DMS79 (cell line): ENCODE data around the gene SLC10A2.

Source experiments
- DNase-seq: peaks from one replicate; lab custom pipeline; 2025; lab: John Stamatoyannopoulos, UW

The SLC10A2 gene

DNA sequence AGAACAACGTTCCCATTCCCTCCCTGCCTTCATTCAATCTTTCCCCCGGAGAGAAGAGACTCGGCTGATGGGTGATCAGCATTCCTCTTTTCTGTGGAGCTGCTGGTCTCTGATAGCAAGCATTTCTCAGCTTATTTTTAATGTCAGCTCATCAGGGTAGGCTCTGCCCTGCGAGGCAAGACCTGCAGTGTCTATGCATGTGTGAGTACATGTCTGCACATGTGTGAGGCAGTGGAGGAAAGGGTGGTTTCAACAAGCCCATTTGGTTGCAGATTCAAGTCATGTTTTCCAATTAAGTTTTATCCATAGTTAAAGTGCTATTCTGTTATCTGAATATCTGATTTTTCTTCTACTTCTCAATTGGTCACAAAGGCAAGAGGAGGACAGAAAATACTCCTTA is 19.5 kb downstream of the SLC10A2 start:
- no peak for DNase-seq

GRCh38 chr13:103044056-103044455 is 22.2 kb downstream of the SLC10A2 start:
- no peak for DNase-seq

DNA sequence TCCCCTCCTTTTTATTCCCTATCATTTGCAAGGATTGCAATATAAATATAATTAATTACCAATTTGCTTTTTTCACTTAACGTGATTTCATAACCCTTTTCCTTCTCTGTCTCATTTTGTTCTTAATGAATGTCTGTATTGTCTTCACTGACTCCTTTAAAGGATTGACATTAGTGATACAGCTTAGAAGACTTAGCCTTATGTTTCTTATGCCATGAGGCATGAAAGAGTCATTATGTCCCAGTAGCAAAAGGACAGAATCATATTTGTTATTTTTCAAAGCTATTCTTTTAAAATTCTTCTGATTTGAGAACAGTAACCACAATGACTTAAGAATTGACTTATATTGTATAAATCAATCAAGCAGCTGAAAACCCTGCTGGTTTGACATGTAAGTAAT is 26.2 kb downstream of the SLC10A2 start:
- DNase-seq, result no peak

DNA sequence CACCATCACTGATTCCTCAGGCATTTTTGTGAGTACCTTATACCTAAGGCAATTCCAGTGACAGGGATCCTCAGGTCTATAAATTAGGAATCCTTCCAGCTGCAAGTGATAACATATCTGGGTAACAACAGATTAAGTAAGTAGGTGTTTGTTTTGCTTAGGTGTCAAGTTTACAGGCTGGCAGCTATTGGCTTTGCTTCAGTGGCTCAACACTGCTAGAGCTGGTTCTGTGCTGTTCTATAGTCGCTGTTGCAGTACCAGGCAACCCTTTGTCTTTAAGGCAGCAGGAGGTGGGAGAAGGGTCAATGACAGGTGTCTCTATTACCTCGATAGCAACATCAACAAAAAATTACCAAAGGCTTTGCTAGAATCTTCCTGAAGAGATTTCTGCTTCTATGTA is 27.0 kb downstream of the SLC10A2 start:
- no peak for DNase-seq

DNA sequence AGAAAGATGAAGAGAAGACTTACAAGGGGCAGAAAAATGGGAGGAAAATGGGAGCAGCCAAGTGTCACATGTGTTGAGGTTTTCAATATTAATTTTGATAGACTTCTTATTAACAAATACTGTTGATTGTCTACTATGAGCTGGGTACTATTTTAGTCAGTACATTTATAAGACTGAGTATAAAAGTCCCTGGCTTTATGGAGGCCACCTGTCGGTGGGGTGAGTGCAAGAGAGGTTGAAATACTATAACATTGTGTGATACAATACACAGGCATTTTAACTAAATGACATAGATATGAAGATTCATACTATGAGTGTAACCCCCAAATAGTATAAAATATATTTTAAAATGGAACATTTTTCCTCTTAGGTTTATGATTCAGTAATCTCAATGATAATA is 29.9 kb downstream of the SLC10A2 start:
- DNase-seq, result no peak

GRCh38 chr13:103033999-103034398 is 32.2 kb downstream of the SLC10A2 start:
- DNase-seq, result no peak

DNA sequence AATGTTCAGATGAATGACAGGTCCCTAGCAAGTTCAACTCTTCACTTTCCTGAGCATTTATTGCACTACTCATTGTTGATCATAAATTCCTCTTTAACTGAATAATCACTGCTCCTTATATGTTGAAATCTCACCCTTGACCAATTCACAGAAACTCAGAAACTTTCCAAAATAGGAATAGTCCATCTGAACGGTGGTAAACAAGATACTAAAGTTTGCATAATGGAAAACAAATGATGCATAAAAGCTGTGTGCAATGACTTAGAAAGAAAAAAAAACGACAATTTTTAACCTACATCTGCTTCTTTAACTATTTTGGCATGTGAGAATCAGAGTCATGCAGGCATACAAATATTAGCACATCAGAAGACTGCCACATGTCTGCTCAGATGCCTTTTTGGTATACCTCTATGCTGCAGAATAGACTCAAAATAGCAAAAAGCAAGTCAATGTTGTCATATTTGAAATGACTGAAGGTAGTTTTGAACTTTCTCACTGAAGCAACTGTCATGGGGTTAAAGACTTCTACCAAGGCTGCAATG is 34.8 kb downstream of the SLC10A2 start:
- DNase-seq, result no peak

DNA sequence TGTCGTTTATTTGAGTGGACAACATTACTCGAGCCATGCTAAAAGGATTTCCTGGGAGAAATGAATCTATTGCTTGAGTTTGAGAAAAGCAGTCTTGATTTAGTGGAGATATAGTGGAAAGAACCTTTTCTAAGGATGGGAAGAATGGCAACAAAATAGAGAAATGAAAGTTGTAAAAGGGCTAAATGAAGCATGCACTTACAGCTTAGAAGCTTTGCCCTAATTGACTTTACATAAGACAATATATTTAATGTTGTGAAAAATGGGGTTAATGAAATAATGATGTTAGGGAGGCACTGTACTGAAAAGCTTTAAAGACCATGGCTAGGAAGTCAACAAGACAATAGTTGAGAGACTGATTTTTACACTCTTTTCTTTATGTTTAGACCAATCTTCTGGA is 35.4 kb downstream of the SLC10A2 start:
- no peak for DNase-seq

DNA sequence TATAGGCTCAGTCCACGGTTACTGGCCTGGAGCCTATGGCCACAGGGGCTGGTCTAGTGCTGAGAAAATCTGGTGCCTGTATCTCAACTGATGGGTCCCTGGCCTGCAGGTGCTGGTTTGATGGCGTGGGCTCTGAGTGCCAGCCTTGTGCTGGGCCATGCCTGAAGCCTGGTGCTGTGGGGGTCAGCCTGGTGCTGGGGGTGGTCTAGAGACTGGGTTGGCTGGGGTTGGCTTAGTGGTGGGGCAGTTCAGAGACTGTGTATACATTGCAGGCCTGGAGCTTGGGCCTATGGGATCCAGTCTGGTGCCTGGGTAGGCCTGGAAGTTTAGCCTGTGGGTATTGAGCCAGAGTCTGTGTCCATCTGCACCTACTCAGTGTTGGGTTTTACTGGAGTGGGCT is 36.4 kb downstream of the SLC10A2 start:
- DNase-seq, result no peak

GRCh38 chr13:103022336-103022735 is 43.9 kb downstream of the SLC10A2 start:
- DNase-seq, result no peak

DNA sequence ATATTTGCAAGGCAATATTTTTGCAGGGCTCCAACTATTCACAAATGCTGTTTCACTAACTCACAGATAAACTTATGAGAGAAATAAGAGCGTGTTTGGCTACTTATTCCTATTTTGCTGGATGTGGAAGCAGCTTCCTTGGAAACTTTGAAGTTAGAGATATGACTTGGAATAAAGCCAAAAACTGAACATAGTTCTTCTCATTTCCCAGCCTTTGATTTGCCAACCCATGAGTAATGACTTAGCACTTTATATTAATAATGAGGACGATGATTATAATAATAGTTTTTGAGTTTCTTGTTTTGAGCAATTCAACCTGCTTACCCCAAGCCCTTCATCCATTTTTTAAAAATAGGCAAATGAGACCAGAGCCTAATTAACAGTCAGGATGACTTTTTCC is 47.7 kb downstream of the SLC10A2 start:
- no peak for DNase-seq

DNA sequence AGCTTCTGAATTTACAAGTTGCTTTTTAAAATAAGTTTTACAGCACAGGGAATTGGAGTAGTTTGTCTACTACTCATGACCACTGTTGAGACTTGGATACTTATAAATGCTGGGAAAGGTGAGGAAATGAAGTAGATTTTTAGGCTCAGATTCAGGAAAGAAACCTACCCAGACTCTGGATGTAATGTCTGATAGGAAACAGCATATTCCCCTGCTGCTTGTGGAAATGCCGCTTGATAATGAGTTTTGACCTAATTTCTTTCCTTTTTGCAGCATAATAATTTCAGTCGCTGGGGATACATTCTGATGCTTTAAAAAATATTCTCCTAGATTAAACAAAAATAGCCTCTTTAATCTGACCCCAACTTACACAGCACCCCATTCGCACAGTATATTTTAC is 53.6 kb downstream of the SLC10A2 start:
- no peak for DNase-seq

GRCh38 chr13:103009051-103009840 is 57.0 kb downstream of the SLC10A2 start:
- DNase-seq, result no peak

DNA sequence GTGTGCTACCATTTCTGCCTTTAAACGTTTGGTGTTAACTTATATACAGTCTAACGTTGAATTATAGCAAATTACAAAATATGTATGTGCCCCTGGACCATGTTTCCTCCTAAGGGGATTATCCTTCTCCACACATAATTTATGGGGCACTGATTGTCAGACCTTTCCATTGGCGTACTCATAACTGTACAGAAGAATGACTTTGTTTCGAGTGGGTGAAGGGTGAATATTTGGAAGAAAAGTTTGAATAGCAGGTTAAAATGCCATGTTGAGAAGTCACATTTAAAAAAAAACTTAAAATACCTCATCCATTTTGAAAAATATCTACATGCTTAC is 58.8 kb downstream of the SLC10A2 start:
- DNase-seq, result no peak

DNA sequence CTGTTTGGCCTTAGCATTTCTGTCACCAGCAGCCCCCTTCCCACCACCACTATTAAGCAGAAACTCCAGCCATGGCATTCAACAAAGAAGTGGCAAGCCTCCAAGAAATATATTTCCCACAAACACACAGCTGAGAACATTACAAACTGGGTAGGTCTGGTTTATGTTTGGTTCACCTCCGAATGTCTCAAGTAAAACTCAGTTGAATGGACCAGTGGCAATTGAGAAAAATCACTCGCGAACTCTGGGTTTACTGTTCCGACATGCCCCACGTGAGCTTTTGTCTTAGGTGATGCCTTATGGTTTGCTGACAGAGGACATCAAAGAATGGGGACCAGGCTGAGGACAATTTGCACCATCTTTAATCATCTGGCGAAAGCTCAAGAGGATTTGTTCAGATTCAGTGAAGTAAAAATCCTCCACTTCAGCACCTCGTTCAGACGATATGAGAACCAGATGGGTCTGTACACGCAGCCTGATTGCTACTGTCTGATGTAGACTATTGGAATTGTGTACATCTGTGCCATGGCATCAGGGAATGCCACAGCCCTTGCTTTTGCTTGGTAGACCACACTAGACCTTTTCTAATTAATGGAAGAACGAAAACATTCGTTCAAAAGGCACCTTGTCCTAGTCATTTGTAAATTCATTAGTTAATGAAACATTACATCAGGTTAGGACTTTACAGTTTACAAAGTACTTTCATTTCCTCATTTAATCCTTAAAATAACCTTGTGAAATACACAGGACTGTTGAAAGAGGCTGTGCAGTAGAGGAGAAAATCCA is 59.4 kb downstream of the SLC10A2 start:
- no peak for DNase-seq

DNA sequence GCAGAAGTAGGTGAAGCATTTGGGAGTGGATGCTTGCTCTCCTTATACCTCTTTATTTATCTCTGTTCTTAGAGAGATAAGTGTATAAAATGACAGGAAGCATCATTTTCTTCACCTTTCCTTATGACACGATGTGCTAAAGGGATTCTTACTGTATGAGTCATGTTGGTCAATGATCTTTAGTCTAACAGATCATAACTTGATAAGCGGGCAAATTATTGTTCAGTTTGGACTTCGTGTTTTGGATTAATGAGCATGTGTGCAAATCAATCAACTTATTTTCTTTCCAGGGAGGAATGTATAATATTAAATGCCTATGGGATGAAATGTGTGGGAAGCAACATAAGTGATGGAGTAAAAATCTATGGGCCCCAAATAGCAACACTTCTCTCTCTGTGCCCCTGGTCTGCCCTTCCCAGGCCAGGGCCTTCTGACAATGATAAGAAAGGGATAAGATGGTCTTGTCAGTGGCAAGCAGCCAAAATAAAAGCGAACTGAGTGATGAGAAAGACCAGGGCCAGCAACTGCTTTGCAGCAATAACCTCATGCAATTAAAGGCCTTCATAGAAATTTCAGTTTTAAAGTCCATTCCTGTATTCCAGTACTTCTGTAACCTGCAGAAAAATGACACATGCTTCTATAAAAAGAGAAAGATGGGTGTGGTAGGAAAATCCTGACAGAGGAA is 61.4 kb downstream of the SLC10A2 start:
- no peak for DNase-seq

DNA sequence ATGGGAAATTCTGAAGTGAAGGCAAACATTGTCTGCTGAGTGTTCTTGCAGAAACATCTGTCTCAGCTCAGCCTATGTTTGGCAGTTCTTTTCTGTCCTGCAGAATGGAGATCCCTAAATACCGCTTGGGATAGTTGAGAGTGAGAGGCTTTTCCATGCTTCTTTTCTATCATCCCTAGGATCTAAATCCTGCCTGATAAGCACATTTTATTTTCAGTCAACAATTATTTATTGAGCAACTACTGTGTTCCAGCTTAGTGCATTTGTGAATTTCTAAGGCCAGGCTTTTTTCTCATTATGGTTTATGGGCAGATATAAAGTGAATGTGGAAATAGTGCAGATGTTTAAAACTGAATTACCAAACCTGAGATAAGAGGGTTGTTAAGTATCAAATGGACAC is 62.6 kb downstream of the SLC10A2 start:
- no peak for DNase-seq

DNA sequence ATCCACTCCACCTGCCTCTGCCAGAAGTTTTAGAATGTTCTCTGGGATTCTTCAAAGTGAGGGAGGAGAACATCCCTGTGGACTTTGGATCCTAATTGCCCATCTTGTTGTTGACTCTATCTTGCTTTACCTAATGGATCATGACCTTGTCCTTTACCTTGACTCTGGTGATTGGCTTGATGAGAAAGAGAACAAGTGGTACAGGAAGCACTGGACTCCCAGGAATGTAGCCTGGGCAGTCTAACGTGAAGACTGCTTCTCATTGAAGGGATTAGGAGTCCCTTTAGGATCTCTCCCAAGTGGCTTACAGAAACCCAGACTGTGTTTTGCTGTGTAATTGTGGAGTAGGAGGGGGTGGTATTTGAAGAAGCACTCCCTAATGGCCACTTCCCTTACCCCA is 63.9 kb downstream of the SLC10A2 start:
- no peak for DNase-seq

- DNase-seq, result no peak
These were observed 66.1 kb downstream of the SLC10A2 start for GRCh38 chr13:103000157-103000556.

DNA sequence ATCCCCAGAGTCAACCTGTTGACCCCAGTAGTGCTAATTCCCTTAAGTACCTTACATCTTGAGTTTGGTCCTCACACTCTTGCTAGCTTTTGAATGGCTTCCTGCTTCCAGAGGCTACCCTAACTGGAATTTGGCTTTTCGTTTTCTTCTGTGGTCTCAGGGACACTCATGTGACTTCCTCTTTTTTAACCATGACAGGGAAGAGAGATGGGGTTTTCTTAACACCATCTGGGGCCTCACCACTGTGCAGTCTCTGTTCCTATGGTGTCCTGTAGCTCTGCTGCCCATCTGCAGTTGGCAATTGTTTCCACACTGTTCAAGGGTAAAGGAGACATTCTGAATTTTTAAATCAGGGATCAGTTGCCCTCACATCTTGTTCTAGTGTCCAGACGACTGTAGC is 66.7 kb downstream of the SLC10A2 start:
- DNase-seq, result no peak
